ENCODE results near the gene RCBTB2. TPM values are rescaled to one million over a fixed set of nuclear protein-coding genes. Genes with fewer than 3 reads are reported as not detected.

Gene RCBTB2
- total RNA-seq, 1 donor: 10.5 TPM

GRCh38 chr13:48555441-48555840 lies 22.6 kb upstream of the RCBTB2 start:
- Histone ChIP-seq H3K4me2 (ENCODE audit: insufficient read depth, low read length) (no peak overlapping the region), H4K20me1 (ENCODE audit: insufficient read depth, low read length) (no peaks in the 10 kb centered on the region), H3K79me2 (ENCODE audit: insufficient read depth, low read length) (no peaks in the 10 kb centered on the region), H3K27me3 (ENCODE audit: insufficient read depth, low read length) (no peaks in the 10 kb centered on the region), H3K36me3 (ENCODE audit: insufficient read depth, low read length) (no peaks in the 10 kb centered on the region), H3K9me3 (ENCODE audit: low read depth, low read length) (peaks cover 6% of the 10 kb centered on the region), H3K27ac (ENCODE audit: low read depth, low read length) (no peak overlapping the region), H3K4me1 (ENCODE audit: insufficient read depth, low read length) (peaks cover 10% of the 10 kb centered on the region), H2AFZ (ENCODE audit: low read length) (no peak overlapping the region), H3K4me3 (ENCODE audit: insufficient read depth, low read length) (no peak overlapping the region)
- TF ChIP-seq CTCF (IDR thresholded peaks at IDR 0.05; ENCODE audit: extremely low read depth, low read depth, low read length): no peak
- DNase-seq (ENCODE audit: insufficient read length, low spot score, missing footprints): no peak

DNA sequence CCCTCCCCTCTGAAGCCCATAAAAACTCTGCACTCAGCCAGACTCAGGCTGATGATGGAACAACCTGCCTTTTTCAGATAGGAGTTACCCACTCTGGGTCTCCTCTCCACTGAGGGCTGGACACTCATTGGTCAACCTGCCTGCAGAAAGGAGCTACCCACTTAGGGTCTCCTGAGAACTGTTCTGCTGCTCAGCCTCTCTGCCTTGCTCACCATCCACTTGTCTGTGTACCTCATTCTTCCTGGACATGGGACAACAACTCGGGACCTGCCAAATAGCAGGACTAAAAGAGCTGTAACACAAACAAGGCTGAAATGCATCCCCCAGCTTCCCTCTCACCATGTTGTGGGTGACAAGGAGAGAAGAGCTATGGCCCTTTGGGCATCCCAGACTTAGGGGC lies 18.4 kb upstream of the RCBTB2 start:
- no peak for TF ChIP-seq CTCF (IDR thresholded peaks at IDR 0.05; ENCODE audit: extremely low read depth, low read depth, low read length)
- Histone ChIP-seq H3K27me3 (ENCODE audit: insufficient read depth, low read length) (no peaks in the 10 kb centered on the region), H3K79me2 (ENCODE audit: insufficient read depth, low read length) (no peaks in the 10 kb centered on the region), H2AFZ (ENCODE audit: low read length) (no peak overlapping the region), H3K36me3 (ENCODE audit: insufficient read depth, low read length) (no peaks in the 10 kb centered on the region), H3K27ac (ENCODE audit: low read depth, low read length) (no peak overlapping the region), H3K4me1 (ENCODE audit: insufficient read depth, low read length) (no peaks in the 10 kb centered on the region), H3K4me2 (ENCODE audit: insufficient read depth, low read length) (no peak overlapping the region), H4K20me1 (ENCODE audit: insufficient read depth, low read length) (no peaks in the 10 kb centered on the region), H3K4me3 (ENCODE audit: insufficient read depth, low read length) (no peak overlapping the region), H3K9me3 (ENCODE audit: low read depth, low read length) (peaks cover 6% of the 10 kb centered on the region)
- DNase-seq (ENCODE audit: insufficient read length, low spot score, missing footprints): no peak

DNA sequence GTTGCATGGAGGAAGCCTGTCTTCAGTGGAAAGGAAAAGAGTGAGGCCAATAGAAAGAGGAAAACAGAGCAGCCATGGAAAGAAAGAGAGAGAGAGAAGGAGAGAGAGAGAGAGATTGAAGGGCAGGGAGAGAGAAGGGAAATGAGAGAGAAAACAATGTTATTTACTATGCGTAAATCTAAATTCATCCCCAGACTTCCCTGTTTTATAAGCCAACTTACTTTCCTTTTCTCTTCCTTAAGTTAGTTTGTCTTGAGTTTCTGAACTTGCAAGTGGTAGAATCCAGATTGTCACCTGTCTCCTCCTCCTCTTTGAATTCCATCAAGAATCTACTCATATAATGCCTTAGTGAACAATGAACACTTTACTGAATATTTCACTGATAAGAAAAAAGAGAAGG lies 16.8 kb upstream of the RCBTB2 start:
- no peak overlapping the region for H3K4me3 ChIP-seq (ENCODE audit: insufficient read depth, low read length)
- H3K27ac ChIP-seq (ENCODE audit: low read depth, low read length): no peak overlapping the region
- peaks cover 6% of the 10 kb centered on the region for H3K9me3 ChIP-seq (ENCODE audit: low read depth, low read length)
- no peak overlapping the region for H3K4me2 ChIP-seq (ENCODE audit: insufficient read depth, low read length)
- TF ChIP-seq CTCF (IDR thresholded peaks at IDR 0.05; ENCODE audit: extremely low read depth, low read depth, low read length): no peak
- no peak for DNase-seq (ENCODE audit: insufficient read length, low spot score, missing footprints)
- H3K36me3 ChIP-seq (ENCODE audit: insufficient read depth, low read length): no peaks in the 10 kb centered on the region
- no peaks in the 10 kb centered on the region for H3K27me3 ChIP-seq (ENCODE audit: insufficient read depth, low read length)
- H3K4me1 ChIP-seq (ENCODE audit: insufficient read depth, low read length): no peaks in the 10 kb centered on the region
- H3K79me2 ChIP-seq (ENCODE audit: insufficient read depth, low read length): no peaks in the 10 kb centered on the region
- no peak overlapping the region for H2AFZ ChIP-seq (ENCODE audit: low read length)
- H4K20me1 ChIP-seq (ENCODE audit: insufficient read depth, low read length): no peaks in the 10 kb centered on the region

GRCh38 chr13:48547663-48548092 lies 14.8 kb upstream of the RCBTB2 start:
- no peak overlapping the region for H2AFZ ChIP-seq (ENCODE audit: low read length)
- no peak for DNase-seq (ENCODE audit: insufficient read length, low spot score, missing footprints)
- no peaks in the 10 kb centered on the region for H3K27me3 ChIP-seq (ENCODE audit: insufficient read depth, low read length)
- H4K20me1 ChIP-seq (ENCODE audit: insufficient read depth, low read length): no peaks in the 10 kb centered on the region
- no peak for TF ChIP-seq CTCF (IDR thresholded peaks at IDR 0.05; ENCODE audit: extremely low read depth, low read depth, low read length)
- no peaks in the 10 kb centered on the region for H3K4me1 ChIP-seq (ENCODE audit: insufficient read depth, low read length)
- no peaks in the 10 kb centered on the region for H3K79me2 ChIP-seq (ENCODE audit: insufficient read depth, low read length)
- H3K27ac ChIP-seq (ENCODE audit: low read depth, low read length): no peak overlapping the region
- H3K36me3 ChIP-seq (ENCODE audit: insufficient read depth, low read length): no peaks in the 10 kb centered on the region
- H3K9me3 ChIP-seq (ENCODE audit: low read depth, low read length): peaks cover 6% of the 10 kb centered on the region
- no peak overlapping the region for H3K4me2 ChIP-seq (ENCODE audit: insufficient read depth, low read length)
- H3K4me3 ChIP-seq (ENCODE audit: insufficient read depth, low read length): no peak overlapping the region

Measured in osteoblast (primary cell).